PC-3 (cell line): ENCODE measurements around the gene EFR3B. TPM values are rescaled to one million over a fixed set of nuclear protein-coding genes. Genes with fewer than 3 reads are reported as not detected.

Experiments used
- ATAC-seq: fragments of 200-7000 bp; cut with Tn5 transposase; 2 replicates; pipeline ENCODE4 v1.9.1; 2020; ENCODE audit warnings: mild to moderate bottlenecking, moderate library complexity
- BruUV-seq: library from RNA; stranded (reverse); fragments of 400-500 nt; replicated peaks from 2 replicates; lab custom pipeline; 2021; lab: Mats Ljungman, UMichigan
- CTCF ChIA-PET: fragments of 300-600 bp; sonication (Branson Sonifier 250); formaldehyde crosslinking; loops from one replicate; lab custom pipeline; 2022; ENCODE audit warnings: antibody characterized with exemption; lab: Charles Lee
- POLR2A ChIA-PET: fragments of 300-600 bp; sonication (Branson Sonifier 250); formaldehyde crosslinking; loops from one replicate; lab custom pipeline; 2022; ENCODE audit warnings: antibody characterized with exemption; ENCODE audit not compliant: unreplicated experiment; lab: Charles Lee
- DNase-seq: peaks from one replicate; pipeline ENCODE4 v3.0.0-alpha.2; 2015
- H2AFZ ChIP-seq: fragments of 300-600 bp; sonication (generic); 2 replicates; pipeline ENCODE4 v1.6.0; 2016; ENCODE audit warnings: antibody characterized with exemption, low read length
- H3F3A ChIP-seq: fragments of 300-600 bp; sonication (generic); one replicate; pipeline ENCODE4 v1.6.0; 2017; ENCODE audit warnings: antibody characterized with exemption, low read length, control low read depth, mild to moderate bottlenecking; ENCODE audit not compliant: unreplicated experiment
- H3K27ac ChIP-seq: fragments of 300-600 bp; sonication (generic); 2 replicates; pipeline ENCODE4 v1.5.1; 2016; ENCODE audit warnings: mild to moderate bottlenecking, low read length
- H3K27me3 ChIP-seq: fragments of 300-600 bp; sonication (generic); 2 replicates; pipeline ENCODE4 v1.6.1; 2016; ENCODE audit warnings: low read length, mixed read lengths
- H3K36me3 ChIP-seq: fragments of 300-600 bp; sonication (generic); 2 replicates; pipeline ENCODE4 v1.6.1; 2016; ENCODE audit warnings: low read depth, mixed run types, low read length, mixed read lengths
- H3K4me1 ChIP-seq: fragments of 300-600 bp; sonication (generic); 2 replicates; pipeline ENCODE4 v1.5.1; 2016; ENCODE audit warnings: low read length; ENCODE audit not compliant: insufficient read depth
- H3K4me2 ChIP-seq: fragments of 300-600 bp; sonication (generic); 2 replicates; pipeline ENCODE4 v1.6.0; 2016; ENCODE audit warnings: low read length
- H3K4me3 ChIP-seq: fragments of 300-600 bp; sonication (generic); 2 replicates; pipeline ENCODE4 v1.5.1; 2016; ENCODE audit warnings: mild to moderate bottlenecking, low read length, mixed read lengths
- H3K79me2 ChIP-seq: fragments of 300-600 bp; sonication (generic); 2 replicates; pipeline ENCODE4 v1.6.1; 2017; ENCODE audit warnings: low read length, mixed read lengths
- H3K9ac ChIP-seq: fragments of 300-600 bp; sonication (generic); 2 replicates; pipeline ENCODE4 v1.6.0; 2016; ENCODE audit warnings: mild to moderate bottlenecking, low read length
- H3K9me2 ChIP-seq: fragments of 300-600 bp; sonication (generic); replicated peaks from 2 replicates; pipeline ENCODE4 v1.6.1; 2016; ENCODE audit warnings: mixed run types, low read length, mixed read lengths
- H3K9me3 ChIP-seq: fragments of 300-600 bp; sonication (generic); 2 replicates; pipeline ENCODE4 v1.6.1; 2016; ENCODE audit warnings: low read length, mixed read lengths
- H4K20me1 ChIP-seq: fragments of 300-600 bp; sonication (generic); 2 replicates; pipeline ENCODE4 v1.6.1; 2016; ENCODE audit warnings: low read length, mixed read lengths
- CTCF ChIP-seq: fragments of 300-600 bp; sonication (generic); conservative IDR thresholded peaks from 2 replicates; pipeline ENCODE4 v1.5.1; 2017; ENCODE audit warnings: antibody characterized with exemption, low read depth, mild to moderate bottlenecking, low read length
- EZH2 ChIP-seq: fragments of 300-600 bp; sonication (generic); IDR thresholded peaks from one replicate; pipeline ENCODE4 v1.6.1; 2017; ENCODE audit warnings: antibody characterized with exemption, mild to moderate bottlenecking, low read length; ENCODE audit not compliant: unreplicated experiment
- EZH2phosphoT487 ChIP-seq: fragments of 300-600 bp; sonication (generic); IDR thresholded peaks from 2 replicates; pipeline ENCODE4 v1.6.1; 2018; ENCODE audit warnings: mild to moderate bottlenecking, antibody characterized with exemption, low read length, borderline replicate concordance
- intact Hi-C: fragments of 100-400 bp; cut with micrococcal nuclease; formaldehyde crosslinking; loops from 2 replicates; pipeline ENCODE4 v1.9.0; 2023
- total RNA-seq: library from RNA; depleted of rRNA; stranded (reverse); fragments of >200 nt; gene quantifications from 2 replicates; pipeline ENCODE4 v1.2.3, GENCODE V29; 2014

Gene EFR3B
- total RNA-seq, 1 experiment from 2014 or later, result 4.6 TPM

- no peak overlapping the region for H3K4me2 ChIP-seq
- ChIA-PET POLR2A (no interaction called here), CTCF (no interaction called here)
- H2AFZ ChIP-seq, result no peak overlapping the region
- H3K9ac ChIP-seq, result no peak overlapping the region
- BruUV-seq, result no TSS peak
- H3K27ac ChIP-seq, result no peak overlapping the region
- H3K9me2 ChIP-seq, result no peaks in the 10 kb centered on the region
- H3K27me3 ChIP-seq, result no peaks in the 10 kb centered on the region
- intact Hi-C loops, result no loop called here
- no peaks in the 10 kb centered on the region for H4K20me1 ChIP-seq
- DNase-seq, result no peak
- no peaks in the 10 kb centered on the region for H3K36me3 ChIP-seq
- H3K4me1 ChIP-seq, result no peaks in the 10 kb centered on the region
- H3K9me3 ChIP-seq, result no peaks in the 10 kb centered on the region
- no peak overlapping the region for H3K4me3 ChIP-seq
- H3F3A ChIP-seq, result no peaks in the 10 kb centered on the region
- H3K79me2 ChIP-seq, result no peaks in the 10 kb centered on the region
- ATAC-seq, result no peak
- TF ChIP-seq EZH2 (no peak), EZH2phosphoT487 (no peak), CTCF (no peak)
Observed at GRCh38 chr2:25018681-25019080, 23.2 kb upstream of the EFR3B start.

- no peaks in the 10 kb centered on the region for H3F3A ChIP-seq
- no peak overlapping the region for H3K4me2 ChIP-seq
- no peaks in the 10 kb centered on the region for H3K79me2 ChIP-seq
- no peaks in the 10 kb centered on the region for H4K20me1 ChIP-seq
- no peaks in the 10 kb centered on the region for H3K9me3 ChIP-seq
- no peak overlapping the region for H3K9ac ChIP-seq
- DNase-seq (no peak), ATAC-seq (no peak)
- H2AFZ ChIP-seq, result no peak overlapping the region
- H3K4me1 ChIP-seq, result no peaks in the 10 kb centered on the region
- ChIA-PET CTCF (no interaction called here), POLR2A (no interaction called here)
- H3K9me2 ChIP-seq, result no peaks in the 10 kb centered on the region
- no peak overlapping the region for H3K27ac ChIP-seq
- H3K4me3 ChIP-seq, result no peak overlapping the region
- no peaks in the 10 kb centered on the region for H3K36me3 ChIP-seq
- 0 out of 2 replicates have a peak, but pooled peaks cover 3% of the 10 kb centered on the region for H3K27me3 ChIP-seq
- no TSS peak for BruUV-seq
- TF ChIP-seq EZH2, result no peak
- intact Hi-C loops, result no loop called here
Observed at GRCh38 chr2:25021791-25022362, 20.0 kb upstream of the EFR3B start.

GRCh38 chr2:25023333-25023732 lies 18.5 kb upstream of the EFR3B start:
- no peaks in the 10 kb centered on the region for H3K4me1 ChIP-seq
- H3K27me3 ChIP-seq, result 0 out of 2 replicates have a peak, but pooled peaks cover 3% of the 10 kb centered on the region
- TF ChIP-seq EZH2 (no peak), EZH2phosphoT487 (no peak), CTCF (no peak)
- H3K36me3 ChIP-seq, result no peaks in the 10 kb centered on the region
- H3K9me2 ChIP-seq, result no peaks in the 10 kb centered on the region
- H3F3A ChIP-seq, result no peaks in the 10 kb centered on the region
- H4K20me1 ChIP-seq, result no peaks in the 10 kb centered on the region
- POLR2A ChIA-PET, result no interaction called here
- no peak overlapping the region for H3K27ac ChIP-seq
- intact Hi-C loops, result no loop called here
- H2AFZ ChIP-seq, result no peak overlapping the region
- H3K9ac ChIP-seq, result no peak overlapping the region
- no TSS peak for BruUV-seq
- CTCF ChIA-PET, result no interaction called here
- ATAC-seq, result no peak
- no peaks in the 10 kb centered on the region for H3K79me2 ChIP-seq
- no peak overlapping the region for H3K4me2 ChIP-seq
- no peaks in the 10 kb centered on the region for H3K9me3 ChIP-seq
- H3K4me3 ChIP-seq, result no peak overlapping the region
- DNase-seq, result no peak
